NCI-H1436 (cell line): Measurements from ENCODE around the gene SLC6A5.
"Not testable (repeated sequence)": the region's sequence is repeated elsewhere in the genome, so short reads cannot be mapped to it uniquely, and the experiment has no call there.

Source experiments
- DNase-seq: peaks from one replicate; lab custom pipeline; 2025; lab: John Stamatoyannopoulos, UW

Gene SLC6A5

DNA sequence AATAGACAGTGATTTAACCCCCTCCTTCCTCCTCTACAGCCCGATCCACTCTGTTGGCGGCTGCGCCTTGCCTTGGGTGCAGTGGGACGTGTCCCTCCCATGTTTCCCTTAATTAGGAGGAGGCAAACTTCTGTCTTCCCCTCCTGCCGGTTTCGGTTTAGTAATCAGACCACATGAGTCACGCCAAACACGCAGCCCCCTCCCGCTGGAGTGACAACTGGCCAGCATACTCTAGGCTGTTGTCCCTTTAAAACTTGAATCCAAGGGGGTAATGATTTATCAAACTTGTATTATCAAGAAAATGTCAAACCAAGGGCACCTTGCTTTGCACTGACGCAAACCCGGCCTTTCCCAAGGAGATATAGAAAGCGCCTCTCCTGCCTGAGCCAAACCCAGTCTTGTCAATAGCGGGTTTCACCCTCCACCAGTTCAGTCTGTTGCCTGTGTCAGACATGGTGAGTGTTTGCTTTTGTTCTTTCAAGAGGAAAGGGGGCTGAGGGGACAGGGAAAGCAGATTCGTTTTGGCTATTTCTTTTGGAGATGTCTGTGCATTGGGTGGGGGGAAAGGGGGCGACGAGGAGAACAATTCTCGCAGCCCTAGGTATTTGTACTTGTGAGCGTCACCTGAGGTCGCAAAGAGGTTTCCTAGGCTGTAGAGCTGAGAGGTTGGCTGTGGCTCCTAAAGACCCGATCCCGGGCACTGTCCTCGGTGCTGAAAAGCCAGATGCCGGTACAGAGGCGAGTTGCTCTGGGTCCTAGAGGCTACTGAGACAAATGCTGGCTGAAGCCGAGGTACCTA lies at the start of gene SLC6A5:
Gene SLC6A5 (plus strand): TSS at position 388 of the 799 bp plus-strand sequence. CDS start 65 bp downstream, at position 453.
- no peak for DNase-seq

DNA sequence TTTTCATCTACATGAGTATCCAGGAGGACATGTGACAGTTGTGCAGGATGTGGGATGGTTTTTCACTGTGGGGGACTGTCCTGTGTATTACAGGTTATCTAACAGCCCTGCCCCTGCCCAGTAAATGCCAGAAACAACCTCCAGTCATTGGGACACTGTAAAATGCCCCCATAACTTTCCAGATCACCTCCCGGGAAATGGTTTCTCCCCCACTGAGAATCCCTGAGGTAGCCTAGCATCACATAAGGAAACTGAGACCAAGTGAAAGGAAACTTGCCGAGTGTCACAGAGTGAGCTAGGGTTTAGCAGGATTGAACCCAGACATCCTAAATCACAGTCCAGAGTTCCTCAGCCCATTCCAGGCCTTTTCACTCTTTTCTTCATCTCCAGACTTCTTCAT lies 48.3 kb upstream of the SLC6A5 start:
- no peak for DNase-seq

DNA sequence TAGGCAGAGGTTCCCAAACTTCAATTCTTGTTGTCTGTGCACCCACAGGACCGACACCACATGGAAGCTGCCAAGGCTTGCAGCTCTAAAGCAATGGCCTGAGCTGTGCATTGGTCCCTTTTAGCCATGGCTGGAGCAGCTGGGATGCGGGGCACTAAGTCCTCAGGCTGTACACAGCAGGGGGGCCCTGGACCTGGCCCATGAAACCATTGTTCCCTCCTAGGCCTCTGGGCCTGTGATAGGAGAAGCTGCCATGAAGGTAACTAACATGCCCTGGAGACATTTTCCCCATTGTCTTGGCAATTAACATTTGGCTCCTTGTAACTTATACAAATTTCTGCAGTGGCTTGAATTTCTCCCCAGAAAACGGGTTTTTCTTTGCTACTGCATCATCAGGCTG lies 43.6 kb upstream of the SLC6A5 start:
- DNase-seq, result no peak

DNA sequence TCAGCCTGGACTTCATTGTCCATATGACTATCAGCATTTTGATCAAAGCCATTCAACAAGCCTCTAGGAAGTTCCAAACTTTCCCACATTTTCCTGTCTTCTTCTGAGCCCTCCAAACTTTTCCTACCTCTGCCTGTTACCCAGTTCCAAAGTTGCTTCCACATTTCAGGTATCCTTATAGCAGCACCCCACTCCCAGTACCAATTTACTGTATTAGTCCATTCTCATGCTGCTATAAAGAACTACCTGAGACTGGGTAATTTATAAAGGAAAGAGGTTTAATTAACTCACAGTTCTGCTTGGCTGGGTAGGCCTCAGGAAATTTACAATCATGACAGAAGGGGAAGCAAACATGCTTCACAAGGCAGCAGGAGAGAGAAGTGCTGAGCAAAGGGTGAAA lies 43.0 kb upstream of the SLC6A5 start:
- not testable (repeated sequence) for DNase-seq

DNA sequence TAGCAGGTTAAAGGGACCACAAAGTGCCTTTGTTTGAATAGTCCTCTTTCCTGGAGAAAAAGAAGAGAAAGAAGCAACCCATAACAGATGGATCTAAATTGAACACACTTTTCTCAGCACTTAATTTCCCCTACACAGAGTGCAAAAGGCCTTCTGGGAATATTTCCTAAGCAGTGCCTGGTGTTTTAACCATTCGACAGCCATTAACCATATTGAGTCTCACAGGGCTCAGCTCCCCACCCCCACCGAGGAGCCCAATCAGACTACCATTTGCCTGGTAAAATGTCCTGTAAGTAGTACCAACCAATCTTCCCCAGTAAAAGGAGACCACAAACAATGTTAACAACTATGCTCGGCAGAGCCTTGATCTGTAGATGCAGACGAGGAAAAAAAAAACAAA lies 40.7 kb upstream of the SLC6A5 start:
- DNase-seq, result no peak

DNA sequence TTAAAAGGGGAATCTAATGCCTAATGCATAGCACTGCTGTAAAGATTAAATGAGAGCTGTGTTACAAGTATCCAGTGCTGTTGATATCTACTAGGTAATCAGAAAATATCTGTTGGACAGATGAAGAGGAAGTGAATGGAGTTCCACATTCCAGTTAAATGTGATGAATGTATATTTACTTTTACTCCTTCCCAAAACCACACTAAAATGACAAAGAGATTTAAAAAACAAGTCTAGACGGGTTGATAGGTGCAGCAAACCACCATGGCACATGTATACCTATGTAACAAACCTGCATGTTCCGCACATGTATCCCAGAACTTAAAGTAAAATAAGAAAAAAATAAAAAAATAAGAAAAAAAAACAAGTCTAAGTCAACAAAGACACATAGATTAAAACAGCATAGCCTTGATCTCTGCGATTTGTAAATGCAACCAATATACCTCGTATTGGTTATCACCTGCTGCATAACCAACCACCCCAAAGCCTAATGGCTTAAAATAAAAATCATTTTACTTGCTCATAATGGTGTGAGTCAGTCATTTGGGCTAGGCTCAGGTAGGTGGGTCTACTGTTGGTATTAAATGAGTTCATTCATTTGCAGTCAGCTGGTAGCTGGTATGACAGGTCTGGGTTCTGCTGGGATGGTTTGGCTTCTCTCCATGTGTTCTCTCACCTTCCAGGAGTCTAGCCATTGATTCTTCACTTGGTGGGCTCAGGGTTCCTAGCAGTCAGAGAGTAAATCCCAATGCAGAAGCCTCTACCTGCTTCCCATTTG lies 39.7 kb upstream of the SLC6A5 start:
- DNase-seq, result no peak

DNA sequence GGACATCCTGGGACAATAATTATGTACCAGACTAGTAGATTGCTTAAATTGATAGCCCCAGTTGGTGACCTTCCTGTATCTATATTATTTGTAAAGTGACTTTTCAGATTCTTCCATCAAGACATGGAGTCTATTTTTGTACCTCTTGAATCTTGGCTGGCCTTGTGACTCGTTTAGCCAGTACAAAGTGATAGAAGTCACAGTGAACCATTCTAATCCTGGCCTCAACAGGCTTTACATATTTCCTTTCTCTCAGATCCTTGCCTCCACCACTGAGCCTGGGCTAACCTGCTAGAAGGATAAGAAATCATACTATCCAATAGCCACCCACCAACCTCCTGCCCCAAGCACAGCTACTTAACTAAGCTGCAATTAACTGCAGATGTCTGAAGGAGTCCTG lies 37.5 kb upstream of the SLC6A5 start:
- DNase-seq, result no peak

DNA sequence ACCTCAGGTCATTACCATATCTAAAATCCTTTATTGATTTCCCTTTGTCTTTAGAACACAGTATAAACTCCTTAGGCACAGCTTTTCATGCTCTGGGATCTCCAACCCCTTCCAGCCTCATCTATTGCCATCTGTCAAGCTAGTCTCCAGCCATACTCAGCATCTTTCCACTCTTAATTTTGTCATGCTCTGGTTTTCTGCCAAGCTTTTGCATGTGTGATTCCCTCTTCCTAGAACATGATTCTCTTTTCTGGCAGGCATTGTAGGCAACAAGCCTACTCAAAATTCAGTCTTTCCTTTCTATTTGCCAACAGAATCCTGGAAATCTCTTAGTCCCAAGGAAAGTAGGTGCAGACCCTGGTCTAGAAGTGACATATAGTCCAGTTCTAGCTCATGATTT lies 35.5 kb upstream of the SLC6A5 start:
- DNase-seq, result no peak

DNA sequence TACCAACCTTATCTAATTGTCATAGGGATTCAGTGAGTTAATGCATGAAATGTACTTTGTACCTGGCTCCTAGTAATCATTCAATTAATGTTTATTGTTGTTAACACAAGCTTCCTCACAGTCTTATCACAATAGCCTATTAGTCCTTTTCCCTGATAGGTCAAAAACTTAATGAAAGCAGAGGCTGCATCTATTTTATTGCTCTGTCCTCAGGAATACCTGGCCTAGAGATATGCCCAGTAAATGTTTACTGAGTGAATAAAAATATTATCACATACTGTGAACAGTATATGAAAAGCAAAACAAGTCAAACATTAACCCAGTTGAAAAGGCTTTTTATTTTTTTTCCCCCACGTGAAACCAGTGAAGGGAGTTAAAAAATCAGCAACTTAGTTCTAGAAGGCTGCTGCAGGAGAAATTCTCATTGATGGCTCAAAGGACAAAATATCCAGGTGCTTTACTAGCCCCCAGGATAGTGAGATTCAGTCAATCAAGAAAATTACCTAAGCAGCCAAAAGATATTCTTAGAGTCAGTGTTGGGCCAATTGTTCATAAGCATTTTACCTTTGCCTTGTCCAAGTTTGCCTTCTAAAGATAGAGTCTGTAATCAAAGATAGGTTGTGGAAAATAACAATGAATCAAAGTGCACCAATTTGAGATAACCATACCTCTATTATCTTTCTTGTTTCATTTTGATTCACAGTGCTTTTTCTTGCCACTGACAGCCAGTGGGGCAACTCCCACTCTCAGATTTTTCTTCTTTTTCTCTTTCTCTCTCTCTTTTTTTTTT lies 34.4 kb upstream of the SLC6A5 start:
- DNase-seq, result no peak

DNA sequence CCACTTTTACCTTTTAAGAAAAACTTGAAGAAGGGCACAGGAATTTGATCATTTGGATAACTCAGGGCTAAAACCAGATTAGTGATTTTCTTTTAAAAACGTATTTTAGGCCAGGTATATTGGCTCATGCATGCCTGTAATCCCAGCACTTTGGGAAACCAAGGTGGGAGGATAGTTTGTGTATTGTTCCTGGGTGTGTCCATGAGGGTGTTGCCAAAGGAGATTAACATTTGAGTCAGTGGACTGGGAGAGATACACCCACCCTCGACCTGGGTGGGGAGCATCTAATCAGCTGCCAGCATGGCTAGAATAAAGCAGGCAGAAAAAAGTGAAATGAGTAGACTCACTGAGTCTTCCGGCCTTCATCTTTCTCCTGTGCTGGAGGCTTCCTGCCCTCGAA lies 33.3 kb upstream of the SLC6A5 start:
- DNase-seq, result not testable (repeated sequence)

DNA sequence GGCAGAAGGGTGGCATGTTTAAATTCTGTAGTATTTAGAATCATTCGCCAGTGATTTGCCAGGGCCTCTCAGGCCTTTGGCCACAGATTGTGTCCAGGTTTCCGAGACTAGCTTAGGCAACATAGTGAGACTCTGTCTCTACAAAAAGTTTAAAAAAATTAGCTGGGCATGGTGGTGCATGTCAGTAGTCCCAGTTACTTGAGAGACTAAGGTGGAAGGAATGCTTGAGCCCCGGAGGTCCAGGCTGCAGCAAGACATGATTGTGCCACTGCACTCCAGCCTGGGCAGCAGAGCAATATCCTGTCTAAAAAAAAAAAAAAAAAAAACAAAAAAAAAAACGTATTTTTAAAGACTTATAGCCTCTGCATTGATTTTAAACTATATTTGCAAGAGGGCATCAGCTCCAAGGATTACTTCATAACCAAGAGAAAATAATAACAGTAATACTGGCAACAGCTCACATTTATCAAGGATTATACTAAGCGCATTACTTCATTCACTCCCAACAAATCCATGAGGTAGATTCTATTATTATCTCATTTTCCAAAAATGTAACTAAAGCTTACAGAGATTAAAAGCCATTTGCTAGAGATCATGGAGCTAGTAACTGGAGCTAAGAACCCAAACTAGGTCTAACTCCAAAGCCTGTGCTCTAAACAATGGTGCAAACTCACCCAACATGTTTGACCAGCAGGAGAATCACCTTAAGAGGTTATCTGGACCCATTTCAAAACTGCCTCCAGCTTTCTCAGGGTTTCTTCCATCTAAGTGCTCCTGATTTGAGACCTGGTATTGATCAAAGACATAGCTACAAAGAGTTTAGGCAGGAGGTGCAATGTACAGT lies 32.6 kb upstream of the SLC6A5 start:
- DNase-seq, result no peak

DNA sequence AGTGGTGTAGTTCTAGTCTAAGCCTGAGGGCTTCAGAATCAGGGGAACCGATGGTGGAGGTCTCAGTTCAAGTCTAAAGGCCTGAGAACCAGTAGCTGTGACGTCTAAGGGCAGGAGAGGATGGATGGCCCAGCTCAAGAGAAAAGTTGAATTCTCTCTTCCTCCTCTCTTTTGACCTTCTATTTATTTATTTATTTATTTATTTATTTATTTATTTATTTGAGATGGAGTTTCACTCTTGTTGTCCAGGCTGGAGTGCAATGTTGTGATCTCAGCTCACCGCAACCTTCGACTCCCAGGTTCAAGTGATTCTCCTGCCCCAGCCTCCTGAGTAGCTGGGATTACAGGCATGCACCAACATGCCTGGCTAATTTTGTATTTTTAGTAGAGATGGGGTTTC lies 19.7 kb upstream of the SLC6A5 start:
- not testable (repeated sequence) for DNase-seq

DNA sequence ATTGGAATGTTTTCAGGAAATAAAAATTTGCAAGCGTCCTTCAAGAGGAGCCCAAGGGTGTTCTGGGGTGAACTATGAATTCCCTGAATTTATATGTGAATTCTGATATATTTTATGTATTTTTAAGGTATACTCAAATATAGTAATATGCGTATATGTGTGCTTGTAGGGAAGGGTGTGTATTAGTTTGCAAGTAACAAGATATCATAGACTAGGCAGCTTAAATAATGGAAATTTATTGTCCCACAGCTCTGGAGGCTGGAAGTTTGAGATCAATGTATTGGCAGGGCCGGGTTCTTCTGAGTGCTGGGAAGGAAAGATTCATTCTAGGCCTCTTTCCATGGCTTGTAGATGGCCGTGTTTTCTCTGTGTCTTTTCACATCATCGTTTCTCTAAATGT lies 16.2 kb upstream of the SLC6A5 start:
- no peak for DNase-seq

DNA sequence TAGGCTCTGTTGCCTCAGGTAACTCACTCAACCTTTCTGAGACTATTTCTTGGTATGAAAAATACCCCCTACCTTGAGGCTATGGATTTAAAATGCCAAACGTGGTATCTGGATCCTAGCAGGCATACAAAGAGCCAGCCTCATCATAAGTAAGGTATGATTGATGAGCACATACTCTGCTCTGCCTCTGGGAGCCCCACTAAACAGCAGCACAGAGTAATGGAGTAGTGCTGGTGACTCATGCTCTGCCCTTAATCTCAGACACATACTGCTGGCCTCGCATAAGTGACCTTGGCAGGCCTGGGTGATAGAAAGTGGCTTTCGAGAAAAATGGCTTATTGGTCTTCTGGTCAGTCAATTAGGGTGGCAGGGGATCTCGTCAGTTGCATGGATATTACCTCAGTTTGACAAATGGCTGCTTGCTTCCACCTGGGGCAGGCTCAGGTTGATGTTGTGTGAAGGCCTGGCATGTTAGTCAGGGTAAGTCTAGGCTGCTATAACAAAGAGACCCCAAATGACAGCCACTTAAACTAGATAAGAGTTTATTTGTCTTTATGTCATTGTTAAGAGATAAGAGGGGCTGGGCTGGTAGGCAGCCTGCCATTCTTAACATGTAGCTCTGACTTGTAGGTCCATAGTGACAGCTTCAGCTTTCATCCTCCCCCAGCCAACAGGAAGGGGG lies 15.2 kb upstream of the SLC6A5 start:
- DNase-seq, result no peak

DNA sequence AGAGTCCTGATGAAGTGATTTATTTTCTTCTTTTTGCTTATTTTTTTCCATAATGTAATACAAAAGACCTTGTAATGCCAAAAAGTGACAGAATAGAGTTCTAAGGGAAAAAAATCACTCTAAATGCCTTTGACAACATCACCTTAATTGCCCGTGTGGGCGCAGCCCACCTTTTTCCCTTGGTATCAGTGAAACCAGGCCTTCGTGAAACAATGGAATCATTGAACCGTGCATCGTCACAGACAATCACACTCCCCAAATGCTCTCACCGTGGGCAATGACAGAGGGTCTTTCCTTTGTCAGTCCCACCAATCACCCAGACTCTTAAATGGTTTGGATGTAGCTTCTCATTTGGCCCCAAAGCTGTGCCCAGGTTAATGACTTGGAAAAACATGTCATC lies 9.6 kb upstream of the SLC6A5 start:
- DNase-seq, result no peak

DNA sequence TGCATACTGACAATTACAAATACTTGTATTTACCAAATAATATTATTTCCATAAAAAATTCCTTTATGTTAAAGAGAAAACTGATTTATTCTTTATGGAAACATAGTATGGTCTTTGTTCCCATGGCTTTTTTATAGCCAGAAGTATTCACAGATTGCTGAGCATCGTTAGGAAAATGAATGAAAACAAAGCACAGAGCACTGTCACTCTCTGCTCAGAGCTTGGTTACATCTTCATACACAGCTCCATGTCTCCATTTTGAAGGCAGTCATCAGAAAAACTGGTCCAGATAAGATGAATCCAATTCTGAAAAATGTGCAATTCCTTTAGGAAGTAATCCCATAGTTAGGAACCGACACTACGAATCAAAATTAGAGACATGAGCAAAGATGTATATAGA lies 9.0 kb upstream of the SLC6A5 start:
- DNase-seq, result no peak

DNA sequence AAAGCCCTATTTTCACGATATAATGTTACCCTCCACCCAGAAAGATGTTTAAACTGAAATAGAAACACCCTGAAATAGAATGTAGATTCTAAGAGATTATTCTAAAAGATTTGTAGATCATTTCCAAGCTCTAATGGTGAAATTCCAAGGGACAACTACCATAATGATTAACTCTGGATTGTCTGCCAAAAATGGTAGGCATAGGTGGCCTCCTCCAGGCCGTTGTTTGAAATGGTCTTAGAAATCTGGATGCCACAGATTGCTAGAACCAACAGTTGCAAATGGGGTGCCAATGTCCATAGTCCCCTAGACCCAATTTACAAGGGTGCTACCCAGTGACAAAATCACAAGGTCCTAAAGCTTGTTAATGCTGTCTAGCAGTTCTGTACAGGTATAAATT lies 6.7 kb upstream of the SLC6A5 start:
- no peak for DNase-seq

DNA sequence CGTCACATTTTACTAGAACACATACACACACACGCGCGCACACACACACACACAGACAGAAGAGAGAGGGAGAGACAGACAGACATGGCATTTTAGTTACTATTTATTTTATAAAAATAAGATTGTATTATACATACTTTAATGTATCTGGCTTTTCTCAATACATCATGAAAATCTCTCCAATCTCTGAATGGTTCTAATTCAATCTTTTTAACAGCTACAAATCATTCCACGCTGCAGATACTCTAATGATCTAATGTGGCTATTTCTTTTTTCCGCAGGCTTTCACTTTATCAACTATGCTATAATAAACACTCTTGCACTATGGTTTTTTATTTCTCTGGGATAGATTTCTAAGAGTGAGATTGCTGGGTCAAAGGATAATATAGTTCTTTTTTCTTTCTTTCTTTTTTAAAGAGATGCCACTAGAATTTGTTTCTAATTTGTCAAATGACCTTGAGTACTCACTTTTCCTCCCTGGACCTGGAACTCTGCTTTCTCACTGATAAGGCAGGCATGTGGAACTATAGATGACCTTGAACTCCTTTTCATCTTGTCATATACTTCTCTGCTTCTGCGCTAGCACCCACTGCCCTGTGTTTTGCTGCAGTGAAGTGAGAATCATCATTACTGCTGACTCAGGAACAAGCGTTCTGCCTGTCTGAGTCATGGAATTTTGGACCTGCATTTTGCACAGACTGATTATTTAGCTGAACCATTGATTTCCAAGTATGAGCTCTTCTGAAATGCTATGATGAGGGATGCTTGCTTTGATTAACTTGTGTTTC lies 4.9 kb upstream of the SLC6A5 start:
- DNase-seq, result no peak

DNA sequence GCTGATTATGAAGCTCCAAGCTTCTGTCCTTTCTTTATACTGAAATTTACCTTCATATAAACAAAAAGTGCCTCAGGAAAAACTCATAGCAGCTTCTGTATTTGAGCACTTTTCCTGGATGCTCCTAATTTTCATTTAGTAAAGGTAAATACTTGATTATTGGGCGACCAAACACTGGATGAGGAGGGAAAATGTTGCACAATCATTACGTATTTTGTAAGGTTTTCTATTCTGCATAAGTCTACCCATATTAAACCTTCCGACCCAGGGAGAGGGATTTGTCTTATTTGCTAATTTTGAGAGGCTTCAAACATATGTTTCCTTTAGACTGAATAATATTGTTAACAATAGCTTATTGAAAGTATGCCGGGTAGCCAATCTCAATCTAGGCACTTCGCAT lies 4.3 kb upstream of the SLC6A5 start:
- DNase-seq, result no peak
